Measurements from ENCODE around the gene CCL23. TPM values are rescaled to one million over a fixed set of nuclear protein-coding genes. Genes with fewer than 3 reads are reported as not detected.

The CCL23 gene
- total RNA-seq (not detected), polyA plus RNA-seq (not detected)

- Histone ChIP-seq H3K27me3 (ENCODE audit: control insufficient read depth, insufficient read depth, low read length) (peaks cover 2% of the 10 kb centered on the region), H3K9me3 (ENCODE audit: control insufficient read depth in 2 of 2, low read length in 2 of 2) (no peaks in the 10 kb centered on the region), H3K27ac (ENCODE audit: insufficient read depth, low read length, poor library complexity, severe bottlenecking) (no peak within 1 kb of the TSS), H3K4me3 (ENCODE audit: low read depth, low read length) (no peak within 1 kb of the TSS), H3K4me1 (ENCODE audit: control insufficient read depth, insufficient read depth, low read length, poor library complexity, severe bottlenecking) (no peaks in the 10 kb centered on the region), H3K36me3 (ENCODE audit: control insufficient read depth, insufficient read depth, low read length) (no peaks in the 10 kb centered on the region)
- Mint-ChIP-seq H3K36me3 (no peaks in the 10 kb centered on the region), H3K27ac (peak within 1 kb of the TSS in 1 of 3 donors; percentile 42), H3K4me1 (no peaks in the 10 kb centered on the region), H3K4me3 (no peak within 1 kb of the TSS), H3K27me3 (peaks cover 21% of the 10 kb centered on the region), H3K9me3 (peaks cover 0 to 4% (median 2%) of the 10 kb centered on the region in 7 donors)
- ATAC-seq (ENCODE audit: low read depth in 2 of 2) (no peak), DNase-seq (no peak)
These were observed at the start of gene CCL23 for GRCh38 chr17:36017799-36018198. CCL23 (minus strand) TSS chr17:36017972; CDS start chr17:36017897, 75 bp downstream.

- peaks cover 13% of the 10 kb centered on the region for H3K27me3 Mint-ChIP-seq
- no peak for ATAC-seq (ENCODE audit: low read depth in 2 of 2)
- no peak overlapping the region for H3K27ac Mint-ChIP-seq
- no peaks in the 10 kb centered on the region for H3K36me3 ChIP-seq (ENCODE audit: control insufficient read depth, insufficient read depth, low read length)
- no peaks in the 10 kb centered on the region for H3K9me3 ChIP-seq (ENCODE audit: control insufficient read depth in 2 of 2, low read length in 2 of 2)
- no peaks in the 10 kb centered on the region for H3K4me1 Mint-ChIP-seq
- no peaks in the 10 kb centered on the region for H3K36me3 Mint-ChIP-seq
- no peak overlapping the region for H3K4me3 ChIP-seq (ENCODE audit: low read depth, low read length)
- H3K4me1 ChIP-seq (ENCODE audit: control insufficient read depth, insufficient read depth, low read length, poor library complexity, severe bottlenecking), result no peaks in the 10 kb centered on the region
- no peak overlapping the region for H3K27ac ChIP-seq (ENCODE audit: insufficient read depth, low read length, poor library complexity, severe bottlenecking)
- H3K4me3 Mint-ChIP-seq, result no peak overlapping the region
- H3K27me3 ChIP-seq (ENCODE audit: control insufficient read depth, insufficient read depth, low read length), result peaks cover 9% of the 10 kb centered on the region
- H3K9me3 Mint-ChIP-seq, result no peaks in the 10 kb centered on the region
- DNase-seq, result no peak
These were observed 48.7 kb upstream of the CCL23 start for GRCh38 chr17:36066365-36066985.

GRCh38 chr17:36063786-36064541, 46.2 kb upstream of the CCL23 start, which contains the start of gene CCL18:
CCL18 (plus strand) TSS chr17:36064272; CDS start chr17:36064343, 71 bp downstream.
- H3K4me1 Mint-ChIP-seq, result no peaks in the 10 kb centered on the region
- H3K9me3 Mint-ChIP-seq, result peaks cover 0 to 1% (median 0%) of the 10 kb centered on the region in 7 donors
- Histone ChIP-seq H3K36me3 (ENCODE audit: control insufficient read depth, insufficient read depth, low read length) (no peaks in the 10 kb centered on the region), H3K4me1 (ENCODE audit: control insufficient read depth, insufficient read depth, low read length, poor library complexity, severe bottlenecking) (no peaks in the 10 kb centered on the region), H3K27ac (ENCODE audit: insufficient read depth, low read length, poor library complexity, severe bottlenecking) (no peak within 1 kb of the TSS), H3K27me3 (ENCODE audit: control insufficient read depth, insufficient read depth, low read length) (peaks cover 6% of the 10 kb centered on the region), H3K4me3 (ENCODE audit: low read depth, low read length) (no peak within 1 kb of the TSS), H3K9me3 (ENCODE audit: control insufficient read depth in 2 of 2, low read length in 2 of 2) (no peaks in the 10 kb centered on the region)
- H3K27me3 Mint-ChIP-seq, result peaks cover 13% of the 10 kb centered on the region
- ATAC-seq (ENCODE audit: low read depth in 2 of 2), result no peak
- no peak within 1 kb of the TSS for H3K4me3 Mint-ChIP-seq
- no peak within 1 kb of the TSS for H3K27ac Mint-ChIP-seq
- no peak for DNase-seq
- no peaks in the 10 kb centered on the region for H3K36me3 Mint-ChIP-seq

GRCh38 chr17:36060816-36061215, 43.0 kb upstream of the CCL23 start:
- no peak overlapping the region for H3K27ac ChIP-seq (ENCODE audit: insufficient read depth, low read length, poor library complexity, severe bottlenecking)
- Mint-ChIP-seq H3K27ac (no peak overlapping the region), H3K9me3 (peaks cover 0 to 2% (median 0%) of the 10 kb centered on the region in 7 donors), H3K36me3 (no peaks in the 10 kb centered on the region), H3K27me3 (peaks cover 22% of the 10 kb centered on the region), H3K4me3 (no peak overlapping the region), H3K4me1 (no peaks in the 10 kb centered on the region)
- H3K4me1 ChIP-seq (ENCODE audit: control insufficient read depth, insufficient read depth, low read length, poor library complexity, severe bottlenecking), result no peaks in the 10 kb centered on the region
- peaks cover 2% of the 10 kb centered on the region for H3K27me3 ChIP-seq (ENCODE audit: control insufficient read depth, insufficient read depth, low read length)
- H3K9me3 ChIP-seq (ENCODE audit: control insufficient read depth in 2 of 2, low read length in 2 of 2), result no peaks in the 10 kb centered on the region
- H3K4me3 ChIP-seq (ENCODE audit: low read depth, low read length), result no peak overlapping the region
- DNase-seq, result no peak
- no peaks in the 10 kb centered on the region for H3K36me3 ChIP-seq (ENCODE audit: control insufficient read depth, insufficient read depth, low read length)
- ATAC-seq (ENCODE audit: low read depth in 2 of 2), result no peak

GRCh38 chr17:36059406-36059805, 41.6 kb upstream of the CCL23 start:
- Mint-ChIP-seq H3K4me3 (no peak overlapping the region), H3K36me3 (no peaks in the 10 kb centered on the region), H3K27ac (no peak overlapping the region), H3K27me3 (peaks cover 19% of the 10 kb centered on the region), H3K9me3 (peaks cover 0 to 3% (median 0%) of the 10 kb centered on the region in 7 donors), H3K4me1 (no peaks in the 10 kb centered on the region)
- DNase-seq, result no peak
- H3K4me3 ChIP-seq (ENCODE audit: low read depth, low read length), result no peak overlapping the region
- no peaks in the 10 kb centered on the region for H3K4me1 ChIP-seq (ENCODE audit: control insufficient read depth, insufficient read depth, low read length, poor library complexity, severe bottlenecking)
- no peaks in the 10 kb centered on the region for H3K9me3 ChIP-seq (ENCODE audit: control insufficient read depth in 2 of 2, low read length in 2 of 2)
- H3K36me3 ChIP-seq (ENCODE audit: control insufficient read depth, insufficient read depth, low read length), result no peaks in the 10 kb centered on the region
- ATAC-seq (ENCODE audit: low read depth in 2 of 2), result no peak
- peaks cover 2% of the 10 kb centered on the region for H3K27me3 ChIP-seq (ENCODE audit: control insufficient read depth, insufficient read depth, low read length)
- H3K27ac ChIP-seq (ENCODE audit: insufficient read depth, low read length, poor library complexity, severe bottlenecking), result no peak overlapping the region

- no peak overlapping the region for H3K27ac ChIP-seq (ENCODE audit: insufficient read depth, low read length, poor library complexity, severe bottlenecking)
- H3K27me3 Mint-ChIP-seq, result peaks cover 13% of the 10 kb centered on the region
- ATAC-seq (ENCODE audit: low read depth in 2 of 2), result no peak
- H3K27ac Mint-ChIP-seq, result no peak overlapping the region
- H3K36me3 ChIP-seq (ENCODE audit: control insufficient read depth, insufficient read depth, low read length), result no peaks in the 10 kb centered on the region
- H3K36me3 Mint-ChIP-seq, result no peaks in the 10 kb centered on the region
- no peak overlapping the region for H3K4me3 Mint-ChIP-seq
- no peaks in the 10 kb centered on the region for H3K27me3 ChIP-seq (ENCODE audit: control insufficient read depth, insufficient read depth, low read length)
- peaks cover 0 to 4% (median 0%) of the 10 kb centered on the region in 7 donors for H3K9me3 Mint-ChIP-seq
- no peaks in the 10 kb centered on the region for H3K4me1 Mint-ChIP-seq
- H3K4me1 ChIP-seq (ENCODE audit: control insufficient read depth, insufficient read depth, low read length, poor library complexity, severe bottlenecking), result no peaks in the 10 kb centered on the region
- no peak for DNase-seq
- no peaks in the 10 kb centered on the region for H3K9me3 ChIP-seq (ENCODE audit: control insufficient read depth in 2 of 2, low read length in 2 of 2)
- H3K4me3 ChIP-seq (ENCODE audit: low read depth, low read length), result no peak overlapping the region
These were observed 40.1 kb upstream of the CCL23 start for GRCh38 chr17:36057911-36058310.

- no peak for ATAC-seq (ENCODE audit: low read depth in 2 of 2)
- Histone ChIP-seq H3K27me3 (ENCODE audit: control insufficient read depth, insufficient read depth, low read length) (no peaks in the 10 kb centered on the region), H3K4me3 (ENCODE audit: low read depth, low read length) (no peak overlapping the region), H3K9me3 (ENCODE audit: control insufficient read depth in 2 of 2, low read length in 2 of 2) (peaks cover 0 to 1% of the 10 kb centered on the region in 2 experiments), H3K27ac (ENCODE audit: insufficient read depth, low read length, poor library complexity, severe bottlenecking) (no peak overlapping the region), H3K4me1 (ENCODE audit: control insufficient read depth, insufficient read depth, low read length, poor library complexity, severe bottlenecking) (no peaks in the 10 kb centered on the region), H3K36me3 (ENCODE audit: control insufficient read depth, insufficient read depth, low read length) (no peaks in the 10 kb centered on the region)
- Mint-ChIP-seq H3K9me3 (peaks cover 0 to 10% (median 3%) of the 10 kb centered on the region in 7 donors), H3K4me1 (no peaks in the 10 kb centered on the region), H3K4me3 (no peak overlapping the region), H3K27me3 (peaks cover 16% of the 10 kb centered on the region), H3K27ac (no peak overlapping the region), H3K36me3 (peaks cover 3% of the 10 kb centered on the region)
- no peak for DNase-seq
These were observed 38.2 kb upstream of the CCL23 start for GRCh38 chr17:36055921-36056520.
